ENCODE data around the gene PLA2G7. TPM values are rescaled to one million over a fixed set of nuclear protein-coding genes. Genes with fewer than 3 reads are reported as not detected.

The PLA2G7 gene
- total and polyA plus RNA-seq, 2 donors (not counting 1 experiment from before 2014, with no cell fraction given), result 0.04 to 1.1 TPM

- no peak overlapping the region for H3K4me2 ChIP-seq (replicated peaks; ENCODE audit: low read depth, low read length, poor library complexity, severe bottlenecking)
- H3K27me3 ChIP-seq (replicated peaks in 1 of 4; ENCODE audit: control extremely low read depth in 1 of 4, control insufficient read depth in 3 of 4, insufficient read depth in 4 of 4, low read length in 3 of 4), result peaks cover 0 to 4% (median 2%) of the 10 kb centered on the region in 4 experiments
- no peaks in the 10 kb centered on the region for H3K4me1 ChIP-seq (ENCODE audit: control insufficient read depth in 2 of 2, insufficient read depth in 2 of 2, low read length in 2 of 2)
- no peaks in the 10 kb centered on the region for H4K20me1 ChIP-seq (ENCODE audit: control insufficient read depth, insufficient read depth, low read length, poor library complexity, severe bottlenecking)
- H3K9me3 ChIP-seq (ENCODE audit: control extremely low read depth in 1 of 3, control insufficient read depth in 2 of 3, insufficient read depth in 1 of 3, low read length in 2 of 3), result no peaks in the 10 kb centered on the region
- CTCF ChIA-PET, result no interaction called here
- Mint-ChIP-seq H3K9me3 (ENCODE audit: insufficient read depth) (no peaks in the 10 kb centered on the region), H3K27me3 (peaks cover 22% of the 10 kb centered on the region), H3K27ac (no peak overlapping the region), H3K4me1 (no peaks in the 10 kb centered on the region), H3K4me3 (no peak overlapping the region)
- DNase-seq (no peak), ATAC-seq (ENCODE audit: low read depth) (no peak)
- no peaks in the 10 kb centered on the region for H3K36me3 ChIP-seq (replicated peaks in 1 of 2; ENCODE audit: control extremely low read depth in 1 of 2, control insufficient read depth in 1 of 2, extremely low read depth in 1 of 2, insufficient read depth in 2 of 2, low read length in 1 of 2)
- no peak overlapping the region for H3K9ac ChIP-seq (ENCODE audit: low read length)
- no peak overlapping the region for H2AFZ ChIP-seq (ENCODE audit: insufficient read depth, low read depth, low read length, poor library complexity, severe bottlenecking)
- intact Hi-C loops (cut with micrococcal nuclease), result no loop called here
- no peak for TF ChIP-seq EZH2 (IDR thresholded peaks at IDR 0.05; ENCODE audit: borderline replicate concordance, insufficient read depth, low read depth, low read length, poor library complexity, severe bottlenecking)
- TF ChIP-seq CTCF (IDR thresholded peaks at IDR 0.05), result no peak
- whole genome bisulfite sequencing (ENCODE audit: insufficient coverage), result 80% methylated on average over 1 of the region's 2 CpGs
- POLR2A ChIA-PET, result no interaction called here
- no peak overlapping the region for H3K4me3 ChIP-seq (ENCODE audit: control extremely low read depth in 1 of 5, extremely low read depth in 1 of 5, insufficient read depth in 1 of 5, low read depth in 2 of 5, low read length in 4 of 5)
- H3K79me2 ChIP-seq (ENCODE audit: control insufficient read depth, insufficient read depth, low read length), result no peaks in the 10 kb centered on the region
- no peak overlapping the region for H3K27ac ChIP-seq (ENCODE audit: low read length in 2 of 2)
Observed at GRCh38 chr6:46706464-46706863, 28.7 kb downstream of the PLA2G7 start.

DNA sequence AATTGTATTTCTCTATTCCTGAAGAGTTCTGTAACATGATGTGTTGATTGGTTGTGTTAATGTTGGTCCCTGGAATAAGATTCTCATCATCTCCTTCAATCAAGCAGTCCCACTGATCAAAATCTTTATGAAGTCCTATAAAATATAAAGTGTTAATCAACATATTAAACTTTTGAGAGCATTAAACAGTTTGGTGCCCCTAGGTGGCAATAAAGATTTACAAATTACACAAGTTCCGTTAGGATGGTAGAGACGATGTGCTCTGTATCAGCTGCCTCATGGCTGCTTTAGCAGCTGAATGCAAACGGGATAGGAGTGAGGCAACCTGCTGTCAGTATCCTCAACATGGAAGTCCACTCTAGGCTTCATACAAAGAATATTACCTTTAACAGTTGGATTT, 30.6 kb downstream of the PLA2G7 start:
- CTCF ChIA-PET, result no interaction called here
- intact Hi-C loops (cut with micrococcal nuclease), result no loop called here
- no CpG with 5 or more reads among the region's 3 CpGs for WGBS (ENCODE audit: insufficient coverage)

More for the DNA sequence above, 30.6 kb downstream of the PLA2G7 start:
- Histone ChIP-seq H3K79me2 (ENCODE audit: control insufficient read depth, insufficient read depth, low read length) (no peaks in the 10 kb centered on the region), H3K27ac (ENCODE audit: low read length in 2 of 2) (no peak overlapping the region), H3K27me3 (replicated peaks in 1 of 4; ENCODE audit: control extremely low read depth in 1 of 4, control insufficient read depth in 3 of 4, insufficient read depth in 4 of 4, low read length in 3 of 4) (peaks cover 0 to 4% (median 2%) of the 10 kb centered on the region in 4 experiments), H3K4me1 (ENCODE audit: control insufficient read depth in 2 of 2, insufficient read depth in 2 of 2, low read length in 2 of 2) (no peaks in the 10 kb centered on the region), H3K9ac (ENCODE audit: low read length) (no peak overlapping the region), H3K4me3 (ENCODE audit: control extremely low read depth in 1 of 5, extremely low read depth in 1 of 5, insufficient read depth in 1 of 5, low read depth in 2 of 5, low read length in 4 of 5) (no peak overlapping the region), H4K20me1 (ENCODE audit: control insufficient read depth, insufficient read depth, low read length, poor library complexity, severe bottlenecking) (no peaks in the 10 kb centered on the region), H3K9me3 (ENCODE audit: control extremely low read depth in 1 of 3, control insufficient read depth in 2 of 3, insufficient read depth in 1 of 3, low read length in 2 of 3) (no peaks in the 10 kb centered on the region), H3K4me2 (replicated peaks; ENCODE audit: low read depth, low read length, poor library complexity, severe bottlenecking) (no peak overlapping the region), H3K36me3 (replicated peaks in 1 of 2; ENCODE audit: control extremely low read depth in 1 of 2, control insufficient read depth in 1 of 2, extremely low read depth in 1 of 2, insufficient read depth in 2 of 2, low read length in 1 of 2) (no peaks in the 10 kb centered on the region), H2AFZ (ENCODE audit: insufficient read depth, low read depth, low read length, poor library complexity, severe bottlenecking) (no peak overlapping the region)
- ATAC-seq (ENCODE audit: low read depth) (no peak), DNase-seq (no peak)
- H3K9me3 Mint-ChIP-seq (ENCODE audit: insufficient read depth), result no peaks in the 10 kb centered on the region
- TF ChIP-seq EZH2 (IDR thresholded peaks at IDR 0.05; ENCODE audit: borderline replicate concordance, insufficient read depth, low read depth, low read length, poor library complexity, severe bottlenecking) (no peak), CTCF (IDR thresholded peaks at IDR 0.05) (no peak)
- peaks cover 22% of the 10 kb centered on the region for H3K27me3 Mint-ChIP-seq
- no peak overlapping the region for H3K27ac Mint-ChIP-seq
- no peaks in the 10 kb centered on the region for H3K4me1 Mint-ChIP-seq
- H3K4me3 Mint-ChIP-seq, result no peak overlapping the region
- POLR2A ChIA-PET, result no interaction called here

Measured in B cell (primary cell).